ENCODE results near the gene SH3YL1. TPM values are rescaled to one million over a fixed set of nuclear protein-coding genes. Genes with fewer than 3 reads are reported as not detected.

SH3YL1 gene
- total RNA-seq, 1 experiment from 2014 or later, result 84.7 TPM

GRCh38 chr2:281381-281780 is 17.5 kb upstream of the SH3YL1 start:
- H3K4me3 ChIP-seq, result no peak overlapping the region
- DNase-seq, result no peak
- H3K79me2 ChIP-seq (ENCODE audit: low read depth), result no peaks in the 10 kb centered on the region
- H3K27ac ChIP-seq, result no peak overlapping the region
- no peaks in the 10 kb centered on the region for H3K9me2 ChIP-seq (ENCODE audit: insufficient read depth)
- peaks cover 40% of the 10 kb centered on the region for H3K36me3 ChIP-seq (ENCODE audit: low read depth)
- no peak overlapping the region for H3K4me2 ChIP-seq
- peaks cover 14% of the 10 kb centered on the region; the same call in 1 of the 2 replicates for H3F3A ChIP-seq (ENCODE audit: insufficient read depth, low read depth)
- no peak overlapping the region for H2AFZ ChIP-seq
- no peaks in the 10 kb centered on the region for H3K4me1 ChIP-seq (replicated peaks; ENCODE audit: insufficient read depth)
- peaks cover 13% of the 10 kb centered on the region; the same call in 1 of the 2 replicates for H4K20me1 ChIP-seq (ENCODE audit: insufficient read depth)
- no peaks in the 10 kb centered on the region for H3K27me3 ChIP-seq (ENCODE audit: insufficient read depth, low read depth)
- no TSS peak for BruUV-seq (replicated peaks)
- POLR2A ChIA-PET (ENCODE audit: unreplicated experiment), result no interaction called here
- no peaks in the 10 kb centered on the region for H3K9me3 ChIP-seq (ENCODE audit: insufficient read depth, low read depth)
- TF ChIP-seq EZH2 (IDR thresholded peaks at IDR 0.05; ENCODE audit: low read depth), result no peak
- TF ChIP-seq, protein P1, sequence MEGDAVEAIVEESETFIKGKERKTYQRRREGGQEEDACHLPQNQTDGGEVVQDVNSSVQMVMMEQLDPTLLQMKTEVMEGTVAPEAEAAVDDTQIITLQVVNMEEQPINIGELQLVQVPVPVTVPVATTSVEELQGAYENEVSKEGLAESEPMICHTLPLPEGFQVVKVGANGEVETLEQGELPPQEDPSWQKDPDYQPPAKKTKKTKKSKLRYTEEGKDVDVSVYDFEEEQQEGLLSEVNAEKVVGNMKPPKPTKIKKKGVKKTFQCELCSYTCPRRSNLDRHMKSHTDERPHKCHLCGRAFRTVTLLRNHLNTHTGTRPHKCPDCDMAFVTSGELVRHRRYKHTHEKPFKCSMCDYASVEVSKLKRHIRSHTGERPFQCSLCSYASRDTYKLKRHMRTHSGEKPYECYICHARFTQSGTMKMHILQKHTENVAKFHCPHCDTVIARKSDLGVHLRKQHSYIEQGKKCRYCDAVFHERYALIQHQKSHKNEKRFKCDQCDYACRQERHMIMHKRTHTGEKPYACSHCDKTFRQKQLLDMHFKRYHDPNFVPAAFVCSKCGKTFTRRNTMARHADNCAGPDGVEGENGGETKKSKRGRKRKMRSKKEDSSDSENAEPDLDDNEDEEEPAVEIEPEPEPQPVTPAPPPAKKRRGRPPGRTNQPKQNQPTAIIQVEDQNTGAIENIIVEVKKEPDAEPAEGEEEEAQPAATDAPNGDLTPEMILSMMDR (conservative IDR thresholded peaks at IDR 0.05), result no peak
- CTCF ChIA-PET, result no interaction called here
- intact Hi-C loops (cut with micrococcal nuclease; ENCODE audit: unreplicated experiment), result no loop called here

- Histone ChIP-seq H3K9me2 (ENCODE audit: insufficient read depth) (no peaks in the 10 kb centered on the region), H3K27ac (no peak overlapping the region), H3K4me3 (no peak overlapping the region), H3K27me3 (ENCODE audit: insufficient read depth, low read depth) (no peaks in the 10 kb centered on the region), H2AFZ (no peak overlapping the region), H3K9me3 (ENCODE audit: insufficient read depth, low read depth) (no peaks in the 10 kb centered on the region), H3K79me2 (ENCODE audit: low read depth) (no peaks in the 10 kb centered on the region), H3K4me2 (no peak overlapping the region), H4K20me1 (ENCODE audit: insufficient read depth) (peaks cover 19% of the 10 kb centered on the region; the same call in 1 of the 2 replicates), H3F3A (ENCODE audit: insufficient read depth, low read depth) (peaks cover 7% of the 10 kb centered on the region; the same call in 1 of the 2 replicates), H3K4me1 (replicated peaks; ENCODE audit: insufficient read depth) (no peaks in the 10 kb centered on the region), H3K36me3 (ENCODE audit: low read depth) (peaks cover 47% of the 10 kb centered on the region)
- no TSS peak for BruUV-seq (replicated peaks)
- ChIA-PET CTCF (no interaction called here), POLR2A (ENCODE audit: unreplicated experiment) (no interaction called here)
- DNase-seq, result no peak
- TF ChIP-seq, protein P1 (conservative IDR thresholded peaks at IDR 0.05), result no peak
- no peak for TF ChIP-seq EZH2 (IDR thresholded peaks at IDR 0.05; ENCODE audit: low read depth)
- intact Hi-C loops (cut with micrococcal nuclease; ENCODE audit: unreplicated experiment), result no loop called here
Observed at GRCh38 chr2:280650-281110, 16.8 kb upstream of the SH3YL1 start.

GRCh38 chr2:279956-280649 is 16.3 kb upstream of the SH3YL1 start:
- intact Hi-C loops (cut with micrococcal nuclease; ENCODE audit: unreplicated experiment), result no loop called here
- no peak overlapping the region for H3K27ac ChIP-seq
- no peak for DNase-seq
- peaks cover 53% of the 10 kb centered on the region for H3K36me3 ChIP-seq (ENCODE audit: low read depth)
- H3K9me2 ChIP-seq (ENCODE audit: insufficient read depth), result no peaks in the 10 kb centered on the region
- H3K4me3 ChIP-seq, result no peak overlapping the region
- no peaks in the 10 kb centered on the region for H3K4me1 ChIP-seq (replicated peaks; ENCODE audit: insufficient read depth)
- peaks cover 5% of the 10 kb centered on the region; the same call in 1 of the 2 replicates for H3F3A ChIP-seq (ENCODE audit: insufficient read depth, low read depth)
- TF ChIP-seq, protein P1 (conservative IDR thresholded peaks at IDR 0.05), result no peak
- no peak for TF ChIP-seq EZH2 (IDR thresholded peaks at IDR 0.05; ENCODE audit: low read depth)
- H3K9me3 ChIP-seq (ENCODE audit: insufficient read depth, low read depth), result no peaks in the 10 kb centered on the region
- no peak overlapping the region for H3K4me2 ChIP-seq
- POLR2A ChIA-PET (ENCODE audit: unreplicated experiment), result no interaction called here
- H4K20me1 ChIP-seq (ENCODE audit: insufficient read depth), result peaks cover 25% of the 10 kb centered on the region; the same call in 1 of the 2 replicates
- CTCF ChIA-PET, result no interaction called here
- no peaks in the 10 kb centered on the region for H3K27me3 ChIP-seq (ENCODE audit: insufficient read depth, low read depth)
- no peak overlapping the region for H2AFZ ChIP-seq
- H3K79me2 ChIP-seq (ENCODE audit: low read depth), result no peaks in the 10 kb centered on the region
- BruUV-seq (replicated peaks), result no TSS peak
